AG04449 (cell line): Measurements from ENCODE around the gene IGFBP2.
A peak's percentile ranks its signal among the peaks of the same experiment; 100 is the strongest.

Experiments used
- CTCF ChIA-PET: fragments of 350-600 bp; formaldehyde crosslinking; extraction: SDS; loops from one replicate; lab custom pipeline; 2021; ENCODE audit warnings: antibody characterized with exemption; lab: Yijun Ruan, JAX
- POLR2A ChIA-PET: fragments of 400-600, 350-600 bp; formaldehyde crosslinking; extraction: SDS; loops from one replicate; lab custom pipeline; 2020; ENCODE audit warnings: antibody characterized with exemption, inconsistent platforms; lab: Yijun Ruan, JAX
- DNase-seq: peaks from one replicate; pipeline ENCODE4 v3.0.0-alpha.2; 2010; ENCODE audit warnings: low read depth, low spot score
- H3K4me3 ChIP-seq: 2 replicates; pipeline ENCODE4 v1.5.1; 2011; ENCODE audit warnings: low read depth, mild to moderate bottlenecking, control low read depth, low read length
- CTCF ChIP-seq: IDR thresholded peaks from one replicate; pipeline ENCODE4 v1.5.1; 2011; ENCODE audit warnings: mild to moderate bottlenecking, moderate library complexity, low read length, control low read depth, inconsistent platforms; ENCODE audit not compliant: insufficient read depth; ENCODE audit errors: missing control alignments

The IGFBP2 gene

GRCh38 chr2:216695401-216695821, 62.2 kb downstream of the IGFBP2 start, which contains the start of gene IGFBP5:
IGFBP5 (minus strand) TSS chr2:216695549; CDS start chr2:216694775, 774 bp downstream.
- H3K4me3 ChIP-seq = peak within 1 kb of the TSS; percentile 70
- ChIA-PET POLR2A (interaction anchor here (0.6 to 1.7 kb wide), 9 partner anchors 80 to 1017 kb away, joined by 3 to 7 read pairs (median 4); no protein-coding TSS in a partner anchor), CTCF (interaction anchor here (0.8 to 11.0 kb wide), 16 partner anchors 11 to 1017 kb away, joined by 3 to 122 read pairs (median 6); no protein-coding TSS in a partner anchor)
- no peak for DNase-seq
- TF ChIP-seq CTCF = peak; percentile 43

GRCh38 chr2:216696321-216696720, 63.1 kb downstream of the IGFBP2 start:
- ChIA-PET POLR2A (interaction anchor here (1.7 kb wide), 1 partner anchor 390 kb away, joined by 4 read pairs; no protein-coding TSS in a partner anchor), CTCF (interaction anchor here (0.6 to 11.0 kb wide), 21 partner anchors 10 to 1016 kb away, joined by 3 to 122 read pairs (median 4); no protein-coding TSS in a partner anchor)
- H3K4me3 ChIP-seq = no peak overlapping the region
- TF ChIP-seq CTCF = no peak
- DNase-seq = no peak

- ChIA-PET POLR2A (no interaction called here), CTCF (interaction anchor here (0.6 to 11.0 kb wide), 26 partner anchors 9 to 1027 kb away, joined by 3 to 122 read pairs (median 4); no protein-coding TSS in a partner anchor)
- peak; percentile 46 for TF ChIP-seq CTCF
- H3K4me3 ChIP-seq = no peak overlapping the region
- no peak for DNase-seq
Observed at GRCh38 chr2:216696751-216697560, 63.7 kb downstream of the IGFBP2 start.

GRCh38 chr2:216698293-216698692, 65.1 kb downstream of the IGFBP2 start:
- no peak overlapping the region for H3K4me3 ChIP-seq
- POLR2A ChIA-PET = interaction anchor here (0.7 kb wide), 1 partner anchor 527 kb away, joined by 3 read pairs; no protein-coding TSS in a partner anchor
- TF ChIP-seq CTCF = no peak
- CTCF ChIA-PET = interaction anchor here (0.6 to 11.0 kb wide), 55 partner anchors 8 to 1064 kb away, joined by 3 to 122 read pairs (median 4); no protein-coding TSS in a partner anchor
- no peak for DNase-seq

GRCh38 chr2:216698895-216699294, 65.7 kb downstream of the IGFBP2 start:
- CTCF ChIA-PET = interaction anchor here (0.6 to 11.0 kb wide), 49 partner anchors 7 to 1063 kb away, joined by 3 to 122 read pairs (median 4); no protein-coding TSS in a partner anchor
- peak; percentile 66 for TF ChIP-seq CTCF
- POLR2A ChIA-PET = no interaction called here
- H3K4me3 ChIP-seq = no peak overlapping the region
- no peak for DNase-seq
